ENCODE measurements around the gene TP53I13. TPM values are rescaled to one million over a fixed set of nuclear protein-coding genes. Genes with fewer than 3 reads are reported as not detected.
A peak's percentile ranks its signal among the peaks of the same experiment; 100 is the strongest.

TP53I13 gene
- total RNA-seq, 1 donor from 2014 or later, result 68.4 TPM

GRCh38 chr17:29569245-29569950 is 897 bp downstream of the TP53I13 start:
- peak overlapping the region; percentile 57 for H3K4me3 ChIP-seq (ENCODE audit: low read depth, low read length)
- no peak for DNase-seq (ENCODE audit: low read depth)
- H3K36me3 ChIP-seq (ENCODE audit: control insufficient read depth, insufficient read depth, low read length), result peaks cover 5% of the 10 kb centered on the region
- TF ChIP-seq, protein P1, sequence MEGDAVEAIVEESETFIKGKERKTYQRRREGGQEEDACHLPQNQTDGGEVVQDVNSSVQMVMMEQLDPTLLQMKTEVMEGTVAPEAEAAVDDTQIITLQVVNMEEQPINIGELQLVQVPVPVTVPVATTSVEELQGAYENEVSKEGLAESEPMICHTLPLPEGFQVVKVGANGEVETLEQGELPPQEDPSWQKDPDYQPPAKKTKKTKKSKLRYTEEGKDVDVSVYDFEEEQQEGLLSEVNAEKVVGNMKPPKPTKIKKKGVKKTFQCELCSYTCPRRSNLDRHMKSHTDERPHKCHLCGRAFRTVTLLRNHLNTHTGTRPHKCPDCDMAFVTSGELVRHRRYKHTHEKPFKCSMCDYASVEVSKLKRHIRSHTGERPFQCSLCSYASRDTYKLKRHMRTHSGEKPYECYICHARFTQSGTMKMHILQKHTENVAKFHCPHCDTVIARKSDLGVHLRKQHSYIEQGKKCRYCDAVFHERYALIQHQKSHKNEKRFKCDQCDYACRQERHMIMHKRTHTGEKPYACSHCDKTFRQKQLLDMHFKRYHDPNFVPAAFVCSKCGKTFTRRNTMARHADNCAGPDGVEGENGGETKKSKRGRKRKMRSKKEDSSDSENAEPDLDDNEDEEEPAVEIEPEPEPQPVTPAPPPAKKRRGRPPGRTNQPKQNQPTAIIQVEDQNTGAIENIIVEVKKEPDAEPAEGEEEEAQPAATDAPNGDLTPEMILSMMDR (IDR thresholded peaks at IDR 0.05; ENCODE audit: insufficient read depth, low read length, poor library complexity, severe bottlenecking), result no peak
- H3K27me3 ChIP-seq (ENCODE audit: control insufficient read depth, insufficient read depth, low read length), result no peaks in the 10 kb centered on the region

DNA sequence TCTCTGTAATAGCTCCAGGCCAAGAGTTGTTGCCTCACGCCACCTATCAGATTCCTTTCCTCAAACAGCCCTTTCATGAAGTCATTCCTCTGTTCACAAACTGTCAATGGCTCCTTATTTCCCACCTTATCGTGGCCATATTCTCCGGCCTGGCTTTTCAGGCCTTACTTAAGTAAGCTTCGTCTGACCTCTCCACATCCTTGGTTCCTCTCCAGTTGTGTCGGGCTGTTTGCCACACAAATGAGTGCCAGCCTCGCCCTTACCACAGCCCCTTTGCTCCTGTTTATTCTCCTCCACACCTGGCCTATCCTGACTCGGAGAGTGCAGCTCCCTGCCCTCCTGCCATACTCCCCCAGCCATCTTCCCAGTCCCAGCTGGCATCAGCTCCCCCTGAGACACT is 2.0 kb downstream of the TP53I13 start:
- Histone ChIP-seq H3K4me3 (ENCODE audit: low read depth, low read length) (no peak overlapping the region), H3K27me3 (ENCODE audit: control insufficient read depth, insufficient read depth, low read length) (no peaks in the 10 kb centered on the region), H3K36me3 (ENCODE audit: control insufficient read depth, insufficient read depth, low read length) (peaks cover 7% of the 10 kb centered on the region)
- TF ChIP-seq, protein P1 (IDR thresholded peaks at IDR 0.05; ENCODE audit: insufficient read depth, low read length, poor library complexity, severe bottlenecking), result no peak
- no peak for DNase-seq (ENCODE audit: low read depth)

GRCh38 chr17:29571486-29571882 is 3.0 kb downstream of the TP53I13 start:
- TF ChIP-seq, protein P1 (IDR thresholded peaks at IDR 0.05; ENCODE audit: insufficient read depth, low read length, poor library complexity, severe bottlenecking), result no peak
- peaks cover 7% of the 10 kb centered on the region for H3K36me3 ChIP-seq (ENCODE audit: control insufficient read depth, insufficient read depth, low read length)

DNA sequence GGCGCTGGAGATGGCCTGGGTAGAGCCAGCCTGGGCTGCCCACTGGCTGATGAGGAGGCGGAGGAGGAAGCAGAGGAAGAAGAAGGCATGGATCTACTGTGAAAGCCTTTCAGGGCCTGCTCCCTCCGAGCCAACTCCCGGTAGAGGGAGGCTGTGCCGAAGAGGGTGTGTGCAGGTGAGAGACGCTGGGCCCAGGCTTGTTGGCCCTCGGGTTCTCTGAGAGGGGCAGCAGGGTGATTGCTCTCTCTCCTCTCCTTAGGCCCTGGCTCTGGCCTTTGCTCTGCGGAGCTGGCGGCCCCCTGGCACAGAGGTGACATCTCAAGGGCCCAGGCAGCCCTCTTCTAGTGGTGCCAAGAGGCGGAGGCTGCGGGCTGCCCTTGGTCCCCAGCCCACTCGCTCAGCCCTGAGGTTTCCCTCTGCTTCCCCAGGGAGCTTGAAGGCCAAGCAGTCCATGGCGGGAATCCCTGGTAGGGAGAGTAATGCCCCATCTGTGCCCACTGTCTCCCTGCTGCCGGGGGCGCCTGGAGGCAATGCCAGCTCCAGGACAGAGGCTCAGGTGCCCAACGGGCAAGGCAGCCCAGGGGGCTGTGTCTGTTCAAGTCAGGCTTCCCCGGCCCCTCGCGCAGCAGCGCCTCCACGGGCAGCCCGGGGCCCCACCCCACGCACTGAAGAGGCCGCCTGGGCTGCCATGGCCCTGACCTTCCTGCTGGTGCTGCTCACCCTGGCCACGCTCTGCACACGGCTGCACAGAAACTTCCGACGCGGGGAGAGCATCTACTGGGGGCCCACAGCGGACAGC is 3.6 kb downstream of the TP53I13 start:
- no peak overlapping the region for H3K4me3 ChIP-seq (ENCODE audit: low read depth, low read length)
- peaks cover 9% of the 10 kb centered on the region for H3K36me3 ChIP-seq (ENCODE audit: control insufficient read depth, insufficient read depth, low read length)
- TF ChIP-seq, protein P1 (IDR thresholded peaks at IDR 0.05; ENCODE audit: insufficient read depth, low read length, poor library complexity, severe bottlenecking), result no peak
- H3K27me3 ChIP-seq (ENCODE audit: control insufficient read depth, insufficient read depth, low read length), result no peaks in the 10 kb centered on the region
- DNase-seq (ENCODE audit: low read depth), result no peak

More at GRCh38 chr17:29571486-29571882, 3.0 kb downstream of the TP53I13 start:
- no peak for DNase-seq (ENCODE audit: low read depth)
- Histone ChIP-seq H3K27me3 (ENCODE audit: control insufficient read depth, insufficient read depth, low read length) (no peaks in the 10 kb centered on the region), H3K4me3 (ENCODE audit: low read depth, low read length) (no peak overlapping the region)

DNA sequence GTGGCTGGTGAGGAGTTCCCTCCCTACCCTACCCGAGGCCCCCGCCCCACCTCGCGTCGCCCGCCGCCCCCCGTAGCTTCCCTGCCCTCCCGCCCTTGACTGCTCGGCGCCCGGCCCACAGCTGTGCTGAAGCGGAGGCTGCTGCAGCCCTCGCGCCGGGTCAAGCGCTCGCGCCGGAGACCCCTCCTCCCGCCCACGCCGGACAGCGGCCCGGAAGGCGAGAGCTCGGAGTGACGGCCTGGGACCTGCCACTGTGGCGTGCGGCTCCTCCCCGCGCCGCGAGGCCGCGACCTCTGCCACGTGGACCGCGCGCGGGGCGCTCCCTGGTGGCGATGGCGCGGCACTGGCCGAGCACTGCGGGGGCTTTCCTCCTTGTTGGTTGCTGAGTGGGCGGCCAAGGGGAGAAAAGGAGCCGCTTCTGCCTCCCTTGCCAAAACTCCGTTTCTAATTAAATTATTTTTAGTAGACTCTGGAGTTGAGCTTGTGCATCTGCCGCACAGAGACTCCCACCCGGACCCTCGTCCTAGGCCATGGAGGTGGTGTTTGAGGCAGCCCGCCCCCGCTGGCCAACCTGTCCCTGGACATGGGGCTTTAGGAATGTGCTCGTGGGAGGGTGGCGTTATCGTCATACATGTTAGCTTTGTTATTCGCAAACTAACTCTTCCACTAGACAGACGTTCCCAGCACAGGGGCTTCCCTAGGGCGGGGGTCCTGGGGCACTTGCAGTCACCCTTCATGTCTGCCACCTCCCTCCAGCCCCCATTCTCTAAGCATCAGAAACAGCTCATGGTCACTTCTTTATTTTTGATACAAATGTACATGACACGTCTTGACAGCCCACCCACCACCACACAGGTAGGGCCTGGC is 4.4 kb downstream of the TP53I13 start:
- DNase-seq (ENCODE audit: low read depth), result no peak
- no peak overlapping the region for H3K4me3 ChIP-seq (ENCODE audit: low read depth, low read length)
- TF ChIP-seq, protein P1 (IDR thresholded peaks at IDR 0.05; ENCODE audit: insufficient read depth, low read length, poor library complexity, severe bottlenecking), result peak; percentile 58
- H3K27me3 ChIP-seq (ENCODE audit: control insufficient read depth, insufficient read depth, low read length), result no peaks in the 10 kb centered on the region
- H3K36me3 ChIP-seq (ENCODE audit: control insufficient read depth, insufficient read depth, low read length), result peaks cover 9% of the 10 kb centered on the region
